Coronary artery (tissue), 2 donors: ENCODE measurements around the gene AHSA1.

ENCODE experiments used
- DNase-seq: peaks from one replicate; pipeline ENCODE4 v3.0.0-alpha.2; 2017; ENCODE audit warnings: low spot score
- H3K27ac ChIP-seq, 2 donors: fragments of 200-600 bp; sonication (generic); one replicate each; pipeline ENCODE4 v1.5.1; 2016 to 2019
- H3K4me3 ChIP-seq: fragments of 200-600 bp; sonication (generic); 2 replicates; pipeline ENCODE4 v1.5.1; 2016; ENCODE audit warnings: mild to moderate bottlenecking, moderate library complexity
- TF ChIP-seq, protein P1 (sequence below): fragments of 200-600 bp; sonication (generic); IDR thresholded peaks from one replicate; pipeline ENCODE4 v1.5.1; 2019; ENCODE audit warnings: antibody characterized with exemption

Gene AHSA1

DNA sequence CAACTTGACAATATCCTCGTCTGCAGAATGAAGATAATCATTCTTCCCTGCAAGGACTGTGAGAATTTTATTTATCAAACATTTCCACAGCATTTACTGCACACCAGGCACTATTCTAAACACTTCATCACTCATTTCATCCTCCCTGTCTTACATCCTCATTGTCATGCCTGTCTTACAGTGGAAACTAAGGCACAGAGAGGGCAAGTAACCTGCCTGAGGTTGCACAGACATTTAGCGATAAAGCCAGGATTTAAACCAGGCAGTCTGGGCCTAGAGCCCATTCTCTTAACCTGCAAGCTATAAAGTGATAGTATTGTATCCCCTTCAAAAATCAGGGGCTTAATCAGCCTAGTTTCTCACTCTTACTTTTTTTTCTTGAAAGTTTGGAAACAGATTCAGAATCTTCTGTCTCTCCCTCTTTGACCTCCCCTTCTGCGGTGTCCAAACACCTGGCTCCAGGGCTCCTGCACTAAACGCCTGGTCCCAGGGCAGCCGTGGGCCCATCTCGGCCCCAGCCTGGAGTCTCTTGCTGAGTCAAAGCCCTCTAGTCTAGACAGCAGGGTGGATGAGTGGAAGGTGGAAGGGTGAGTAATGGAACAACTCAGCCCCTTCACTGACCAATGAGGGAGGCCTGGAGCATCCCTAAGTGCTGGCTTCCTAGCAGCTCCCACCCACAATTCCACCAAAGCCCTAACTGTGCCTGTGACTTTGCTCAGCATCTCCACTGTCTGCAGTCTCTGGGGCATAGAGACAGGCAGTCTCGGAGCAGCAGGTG is 28.2 kb downstream of the AHSA1 start:
- TF ChIP-seq, protein P1, sequence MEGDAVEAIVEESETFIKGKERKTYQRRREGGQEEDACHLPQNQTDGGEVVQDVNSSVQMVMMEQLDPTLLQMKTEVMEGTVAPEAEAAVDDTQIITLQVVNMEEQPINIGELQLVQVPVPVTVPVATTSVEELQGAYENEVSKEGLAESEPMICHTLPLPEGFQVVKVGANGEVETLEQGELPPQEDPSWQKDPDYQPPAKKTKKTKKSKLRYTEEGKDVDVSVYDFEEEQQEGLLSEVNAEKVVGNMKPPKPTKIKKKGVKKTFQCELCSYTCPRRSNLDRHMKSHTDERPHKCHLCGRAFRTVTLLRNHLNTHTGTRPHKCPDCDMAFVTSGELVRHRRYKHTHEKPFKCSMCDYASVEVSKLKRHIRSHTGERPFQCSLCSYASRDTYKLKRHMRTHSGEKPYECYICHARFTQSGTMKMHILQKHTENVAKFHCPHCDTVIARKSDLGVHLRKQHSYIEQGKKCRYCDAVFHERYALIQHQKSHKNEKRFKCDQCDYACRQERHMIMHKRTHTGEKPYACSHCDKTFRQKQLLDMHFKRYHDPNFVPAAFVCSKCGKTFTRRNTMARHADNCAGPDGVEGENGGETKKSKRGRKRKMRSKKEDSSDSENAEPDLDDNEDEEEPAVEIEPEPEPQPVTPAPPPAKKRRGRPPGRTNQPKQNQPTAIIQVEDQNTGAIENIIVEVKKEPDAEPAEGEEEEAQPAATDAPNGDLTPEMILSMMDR, result no peak
- H3K27ac ChIP-seq, result no peak overlapping the region
- DNase-seq, result no peak
- H3K4me3 ChIP-seq, result no peak overlapping the region

DNA sequence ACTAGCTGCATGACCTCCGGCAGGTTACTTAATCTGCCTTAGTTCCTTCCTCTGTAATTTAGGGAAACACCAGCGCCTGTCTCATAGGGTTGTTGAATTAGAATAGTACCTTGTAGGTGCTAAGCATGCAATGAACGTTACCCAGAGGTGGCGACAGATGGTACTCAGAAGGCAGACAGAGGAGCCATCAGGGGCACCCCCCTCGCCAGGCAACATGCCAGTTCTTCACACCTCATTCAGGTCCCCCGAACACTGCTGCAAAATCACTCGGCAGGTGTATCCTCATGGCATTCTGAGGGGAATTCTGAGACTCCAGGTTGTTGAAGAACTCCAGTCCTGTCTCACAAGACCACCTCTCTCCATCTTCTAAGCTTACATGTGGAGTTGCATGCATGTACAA is 30.7 kb downstream of the AHSA1 start:
- TF ChIP-seq, protein P1, result no peak
- H3K4me3 ChIP-seq, result no peak overlapping the region
- no peak for DNase-seq

DNA sequence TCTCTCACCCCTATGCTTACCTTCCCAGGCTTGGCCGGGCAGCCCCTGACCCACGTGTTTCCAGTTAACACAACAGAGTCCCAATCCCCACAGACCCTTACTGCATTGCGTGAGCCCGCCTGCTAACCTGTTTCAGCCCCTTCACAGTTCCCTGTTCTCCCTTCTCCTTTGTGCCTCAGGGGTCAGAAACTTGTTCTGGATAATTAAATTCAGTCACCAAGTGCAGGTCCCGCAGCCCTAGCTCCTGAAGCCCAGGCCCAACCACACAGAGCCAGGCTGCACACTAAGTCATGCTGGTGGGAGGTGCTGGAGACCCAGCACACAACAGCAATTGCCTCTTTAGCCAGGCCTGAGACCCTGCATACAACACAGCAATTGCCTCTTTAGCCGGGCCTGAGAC is 31.1 kb downstream of the AHSA1 start:
- TF ChIP-seq, protein P1, result no peak
- no peak for DNase-seq
- H3K4me3 ChIP-seq, result no peak overlapping the region
- H3K27ac ChIP-seq, result no peak overlapping the region

More for the DNA sequence above, 30.7 kb downstream of the AHSA1 start:
- no peak overlapping the region for H3K27ac ChIP-seq

DNA sequence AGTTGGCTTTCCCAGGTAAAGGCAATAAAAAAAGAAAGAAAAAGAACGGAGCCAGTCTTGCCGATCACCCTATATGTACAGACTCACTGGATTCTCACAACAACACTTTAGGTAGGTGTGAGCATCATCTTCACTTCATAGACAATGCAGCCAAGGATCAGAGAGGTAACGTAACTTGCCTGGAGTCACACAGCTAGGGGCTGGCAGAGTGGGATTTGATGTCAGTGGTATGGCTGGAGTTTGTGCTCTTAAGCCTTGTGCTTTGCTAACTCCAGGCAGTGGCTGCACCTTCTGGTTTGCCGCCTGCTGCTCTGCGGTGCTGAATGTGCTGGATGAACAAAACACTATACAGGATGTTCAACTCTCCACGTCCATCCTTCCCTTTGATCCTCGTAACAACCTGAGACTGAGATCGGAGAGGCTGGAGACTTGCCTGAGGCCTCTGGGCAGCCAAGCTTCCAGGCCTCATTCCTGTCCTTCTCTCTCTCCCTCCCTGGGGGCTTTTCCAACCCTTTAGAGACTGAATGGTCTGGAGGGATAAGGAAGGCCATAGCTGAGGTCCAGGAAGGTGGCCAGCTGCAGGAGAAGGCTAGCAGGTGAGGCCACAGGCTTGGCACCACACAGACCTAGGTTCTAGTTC is 32.6 kb downstream of the AHSA1 start:
- TF ChIP-seq, protein P1, result no peak
- DNase-seq, result no peak
- no peak overlapping the region for H3K27ac ChIP-seq
- no peak overlapping the region for H3K4me3 ChIP-seq

DNA sequence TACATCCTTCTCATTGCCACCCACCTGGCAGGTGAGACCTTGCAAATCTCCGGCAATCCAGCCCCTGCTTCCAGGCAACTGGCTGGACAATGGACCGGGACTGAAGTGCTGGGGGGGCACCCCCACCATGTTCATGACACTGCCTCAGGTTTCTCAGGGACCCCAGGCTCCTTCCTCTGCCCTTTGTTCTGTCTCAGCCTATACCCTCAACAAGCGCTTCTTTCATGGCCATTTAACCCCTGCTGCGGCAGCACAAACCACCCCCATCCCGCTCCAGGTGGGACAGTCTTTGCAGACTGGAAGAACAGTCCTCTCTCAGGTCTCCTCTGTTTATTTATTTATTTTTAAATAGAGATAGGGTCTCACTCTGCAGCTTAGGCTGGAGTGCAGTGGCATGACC is 33.2 kb downstream of the AHSA1 start:
- no peak overlapping the region for H3K27ac ChIP-seq
- TF ChIP-seq, protein P1, result no peak
- DNase-seq, result no peak
- H3K4me3 ChIP-seq, result no peak overlapping the region

DNA sequence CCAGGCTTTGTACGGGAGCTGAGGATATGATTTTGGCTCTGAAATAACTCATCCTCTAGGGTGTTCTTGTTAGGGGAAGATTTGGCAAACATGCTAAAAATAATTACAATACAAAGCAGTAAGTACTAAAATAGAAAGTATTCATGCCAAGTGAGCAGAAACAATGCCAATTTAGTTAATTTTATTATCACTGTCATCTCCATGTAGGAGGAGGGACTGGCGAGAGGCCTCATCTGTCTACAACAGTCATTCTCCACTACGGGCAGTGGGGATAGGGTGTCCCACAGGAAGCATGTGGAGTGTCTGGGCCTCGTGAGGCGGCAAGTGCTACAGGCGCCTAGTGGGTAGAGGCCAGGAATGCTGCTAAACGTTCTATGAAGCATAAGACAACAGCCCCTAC is 37.4 kb downstream of the AHSA1 start:
- no peak for DNase-seq
- H3K27ac ChIP-seq, result no peak overlapping the region
- TF ChIP-seq, protein P1, result no peak
- no peak overlapping the region for H3K4me3 ChIP-seq
